H1 (cell line): ENCODE measurements around the gene ACAP2. TPM values are rescaled to one million over a fixed set of nuclear protein-coding genes. Genes with fewer than 3 reads are reported as not detected.
A peak's percentile ranks its signal among the peaks of the same experiment; 100 is the strongest.

Experiments
- CTCF ChIA-PET: fragments of 300-600 bp; sonication (Branson Sonifier 250); formaldehyde crosslinking; loops from one replicate; lab custom pipeline; 2021; ENCODE audit not compliant: partially characterized antibody; lab: Charles Lee
- POLR2A ChIA-PET: fragments of 300-600 bp; sonication (Branson Sonifier 250); formaldehyde crosslinking; loops from one replicate; lab custom pipeline; 2021; ENCODE audit warnings: inconsistent platforms; ENCODE audit not compliant: partially characterized antibody; lab: Charles Lee
- DNase-seq, 2 experiments: peaks; one replicate each; pipeline versions ENCODE4 v3.0.0 to v3.0.0-alpha.2; 2010 to 2022; ENCODE audit warnings: low spot score in 2 of 2, low read depth in 1 of 2, mixed read lengths in 1 of 2
- FAIRE-seq: peaks from 2 replicates; lab custom pipeline; 2011; peaks lifted over from hg19 to GRCh38; lab: Jason Lieb, UNC
- H2AFZ ChIP-seq: 2 replicates; pipeline ENCODE4 v1.8.1; 2012; ENCODE audit warnings: low read length, inconsistent platforms
- H2AK5ac ChIP-seq: 2 replicates; pipeline ENCODE4 v1.6.1; 2013; ENCODE audit warnings: low read depth, low read length
- H2BK120ac ChIP-seq: replicated peaks from 2 replicates; pipeline ENCODE3; 2013; ENCODE audit warnings: low read depth, low read length, inconsistent platforms
- H2BK12ac ChIP-seq: 2 replicates; pipeline ENCODE4 v1.6.1; 2013; ENCODE audit warnings: low read depth, low read length
- H2BK15ac ChIP-seq: 2 replicates; pipeline ENCODE4 v1.6.1; 2013; ENCODE audit warnings: low read length
- H2BK20ac ChIP-seq: 2 replicates; pipeline ENCODE4 v1.6.1; 2013; ENCODE audit warnings: low read length
- H2BK5ac ChIP-seq: 2 replicates; pipeline ENCODE4 v1.6.1; 2013; ENCODE audit warnings: low read depth, low read length
- H3K14ac ChIP-seq: 2 replicates; pipeline ENCODE4 v1.6.1; 2013; ENCODE audit warnings: inconsistent platforms; ENCODE audit not compliant: insufficient read length
- H3K18ac ChIP-seq: 2 replicates; pipeline ENCODE4 v1.6.1; 2013; ENCODE audit warnings: low read length; ENCODE audit errors: extremely low read depth
- H3K23ac ChIP-seq: 2 replicates; pipeline ENCODE4 v1.6.1; 2013; ENCODE audit warnings: inconsistent platforms; ENCODE audit not compliant: insufficient read length
- H3K23me2 ChIP-seq: 2 replicates; pipeline ENCODE4 v1.6.1; 2013; ENCODE audit warnings: low read depth, low read length
- H3K27ac ChIP-seq: 2 replicates; pipeline ENCODE4 v1.6.1; 2011; ENCODE audit warnings: low read depth, low read length, inconsistent platforms
- H3K27me3 ChIP-seq, 4 experiments: replicated peaks in 1 of 4; 1 replicate in 1 of 4; 2 replicates in 3 of 4; pipeline versions ENCODE4 v1.6.1 to v1.8.1; 2011 to 2013; ENCODE audit warnings: low read length in 3 of 4, mild to moderate bottlenecking in 3 of 4, inconsistent platforms in 2 of 4, mixed read lengths in 2 of 4, moderate library complexity in 1 of 4; ENCODE audit not compliant: control insufficient read depth in 3 of 4, insufficient read depth in 3 of 4; ENCODE audit errors: extremely low read depth in 1 of 4
- H3K36me3 ChIP-seq, 4 experiments: 2 replicates each; pipeline versions ENCODE4 v1.6.1 to v1.8.1; 2011 to 2013; ENCODE audit warnings: mild to moderate bottlenecking in 4 of 4, low read length in 3 of 4, moderate library complexity in 2 of 4, control low read depth in 1 of 4, inconsistent platforms in 1 of 4; ENCODE audit not compliant: insufficient read depth in 4 of 4, control insufficient read depth in 2 of 4
- H3K4ac ChIP-seq: replicated peaks from 2 replicates; pipeline ENCODE3; 2013; ENCODE audit warnings: low read length, low read depth, mixed read lengths, inconsistent platforms; ENCODE audit not compliant: insufficient read length
- H3K4me1 ChIP-seq, 4 experiments: replicated peaks in 1 of 4; 1 replicate in 1 of 4; 2 replicates in 3 of 4; pipeline versions ENCODE4 v1.6.1 to v1.8.1; 2011 to 2013; ENCODE audit warnings: low read length in 3 of 4, inconsistent platforms in 2 of 4, mixed read lengths in 1 of 4; ENCODE audit not compliant: insufficient read depth in 4 of 4, control insufficient read depth in 3 of 4
- H3K4me2 ChIP-seq, 2 experiments: 2 replicates each; pipeline versions ENCODE4 v1.6.1 to v1.8.1; 2011 to 2013; ENCODE audit warnings: low read depth in 2 of 2, low read length in 2 of 2, control low read depth in 1 of 2, inconsistent platforms in 1 of 2, mild to moderate bottlenecking in 1 of 2; ENCODE audit not compliant: insufficient read depth in 1 of 2
- H3K4me3 ChIP-seq, 4 experiments: fragments of 200-600, 300-600 bp in 1 of 4; sonication (generic), shearing (Covaris generic), sonication (Bioruptor Twin) in 1 of 4; 2 replicates each; pipeline versions ENCODE4 v1.5.1 to v1.8.1; 2011 to 2016; ENCODE audit warnings: low read length in 4 of 4, low read depth in 3 of 4, control low read depth in 2 of 4, inconsistent platforms in 2 of 4, mild to moderate bottlenecking in 2 of 4, mixed read lengths in 1 of 4, moderate library complexity in 1 of 4; ENCODE audit not compliant: insufficient read depth in 2 of 4; ENCODE audit errors: extremely low read depth in 1 of 4
- H3K56ac ChIP-seq: replicated peaks from 2 replicates; pipeline ENCODE3; 2013; ENCODE audit warnings: low read depth, mild to moderate bottlenecking, mixed read lengths, low read length, inconsistent platforms; ENCODE audit not compliant: insufficient read length
- H3K79me1 ChIP-seq: 2 replicates; pipeline ENCODE4 v1.6.1; 2013; ENCODE audit warnings: low read depth, low read length, control low read depth
- H3K79me2 ChIP-seq, 2 experiments: 2 replicates each; pipeline versions ENCODE4 v1.6.1 to v1.8.1; 2012 to 2013; ENCODE audit warnings: low read length in 2 of 2, mild to moderate bottlenecking in 2 of 2, inconsistent platforms in 1 of 2; ENCODE audit not compliant: insufficient read depth in 2 of 2, control insufficient read depth in 1 of 2
- H3K9ac ChIP-seq, 4 experiments: replicated peaks in 1 of 4; 1 replicate in 1 of 4; 2 replicates in 3 of 4; pipeline versions ENCODE4 v1.6.1 to v1.8.1; 2011 to 2013; ENCODE audit warnings: low read depth in 3 of 4, low read length in 3 of 4, control low read depth in 2 of 4, mild to moderate bottlenecking in 2 of 4, moderate library complexity in 2 of 4, inconsistent platforms in 1 of 4; ENCODE audit errors: extremely low read depth in 1 of 4
- H3K9me3 ChIP-seq, 2 experiments: 2 replicates each; pipeline versions ENCODE4 v1.6.1 to v1.8.1; 2012 to 2013; ENCODE audit warnings: mild to moderate bottlenecking in 2 of 2, moderate library complexity in 2 of 2, control low read depth in 1 of 2, inconsistent platforms in 1 of 2, low read depth in 1 of 2, low read length in 1 of 2, mixed read lengths in 1 of 2; ENCODE audit not compliant: insufficient read depth in 2 of 2
- H4K20me1 ChIP-seq, 2 experiments: replicated peaks in 1 of 2; 2 replicates each; pipeline versions ENCODE3 to v1.8.1; 2011 to 2013; ENCODE audit warnings: inconsistent platforms in 2 of 2, low read length in 2 of 2, mild to moderate bottlenecking in 1 of 2; ENCODE audit not compliant: insufficient read depth in 2 of 2, control insufficient read depth in 1 of 2
- H4K5ac ChIP-seq: 2 replicates; pipeline ENCODE4 v1.6.1; 2013; ENCODE audit warnings: low read length, low read depth, mixed read lengths, inconsistent platforms; ENCODE audit not compliant: insufficient read length
- H4K8ac ChIP-seq: 2 replicates; pipeline ENCODE4 v1.8.0; 2013; ENCODE audit warnings: mild to moderate bottlenecking, moderate library complexity, low read length, inconsistent platforms; ENCODE audit not compliant: insufficient read depth; ENCODE audit errors: extremely low read depth
- H4K91ac ChIP-seq: replicated peaks from 2 replicates; pipeline ENCODE3; 2013; ENCODE audit warnings: low read length, mixed read lengths, inconsistent platforms; ENCODE audit not compliant: insufficient read length
- ASH2L ChIP-seq: fragments of 200-600, 300-600 bp; sonication (generic); IDR thresholded peaks from one replicate; pipeline ENCODE4 v1.7.1; 2017; ENCODE audit warnings: low read length
- CBX5 ChIP-seq: fragments of 300-800, 300-1000 bp; sonication (generic); IDR thresholded peaks from 2 replicates; pipeline ENCODE4 v1.7.1; 2016; ENCODE audit warnings: antibody characterized with exemption, low read length, low read depth
- EZH2 ChIP-seq: fragments of 200-600 bp; sonication (generic); IDR thresholded peaks from 2 replicates; pipeline ENCODE4 v1.7.1; 2012; ENCODE audit warnings: low read depth, mild to moderate bottlenecking, moderate library complexity, low read length, inconsistent platforms; ENCODE audit not compliant: severe bottlenecking
- MAFK ChIP-seq: IDR thresholded peaks from 2 replicates; pipeline ENCODE4 v1.6.1; 2012; ENCODE audit warnings: low read depth, mild to moderate bottlenecking, improper control_type of control experiment, low read length
- NANOG ChIP-seq: IDR thresholded peaks from 2 replicates; pipeline ENCODE4 v1.6.1; 2011; ENCODE audit warnings: low read length, low read depth, mild to moderate bottlenecking, inconsistent platforms; ENCODE audit not compliant: insufficient read depth, poor library complexity, severe bottlenecking
- PHF8 ChIP-seq: fragments of 200-600 bp; sonication (generic); conservative IDR thresholded peaks from 2 replicates; pipeline ENCODE4 v1.7.1; 2012; ENCODE audit warnings: low read depth, mild to moderate bottlenecking, inconsistent platforms, low read length, moderate library complexity
- POLR2AphosphoS5 ChIP-seq: IDR thresholded peaks from 2 replicates; pipeline ENCODE4 v1.6.1; 2011; ENCODE audit warnings: low read depth, low read length
- SP2 ChIP-seq: IDR thresholded peaks from 2 replicates; pipeline ENCODE4 v1.6.1; 2012; ENCODE audit warnings: mild to moderate bottlenecking, low read length, inconsistent platforms
- SP4 ChIP-seq: IDR thresholded peaks from 2 replicates; pipeline ENCODE4 v1.6.1; 2012; ENCODE audit warnings: low read length, inconsistent platforms
- TBP ChIP-seq: IDR thresholded peaks from 2 replicates; pipeline ENCODE4 v1.6.1; 2011; ENCODE audit warnings: low read depth, low read length, improper control_type of control experiment
- WGBS, 2 experiments: shearing (Covaris generic) in 1 of 2; methylation state at CpG; one replicate each; pipeline versions ENCODE4 v1.1.6 to v1.1.7; 2013 to 2015; ENCODE audit warnings: low lambda C conversion rate in 2 of 2, mixed read lengths in 2 of 2, inconsistent platforms in 1 of 2, low coverage in 1 of 2, missing lambda C conversion rate in 1 of 2; ENCODE audit not compliant: insufficient replicate concordance in 2 of 2, insufficient coverage in 1 of 2, insufficient read length in 1 of 2; ENCODE audit errors: extremely low coverage in 1 of 2, missing lambda C conversion rate in 1 of 2; 5-methylcytosine and 5-hydroxymethylcytosine counted together
- polyA plus RNA-seq, 7 experiments: library from polyadenylated mRNA; depleted of rRNA in 3 of 7; stranded (reverse) in 5 of 7; unstranded in 2 of 7; fragments of >200 nt in 5 of 7; fragments of 200-250 nt in 2 of 7; gene quantifications; 1 replicate in 5 of 7; 2 replicates in 1 of 7; 4 replicates in 1 of 7; pipeline versions ENCODE4 v1.2.1 to v1.2.3, GENCODE V29; 2011 to 2013; ENCODE audit warnings: missing spikeins in 2 of 7, mixed read lengths in 2 of 7
- total RNA-seq: library from RNA; stranded (reverse); fragmentation: NEBNext Ultra II Directional; extraction: Animal tissue kit (Norgen Biotek cat#: 25700); gene quantifications from 2 replicates; pipeline ENCODE4 v1.2.1, GENCODE V29; 2021
- TF ChIP-seq, protein P1 (sequence below): IDR thresholded peaks from 2 replicates; pipeline ENCODE4 v1.6.1; 2011; ENCODE audit warnings: low read depth, mild to moderate bottlenecking, low read length; ENCODE audit not compliant: insufficient read depth

ACAP2 gene
- total and polyA plus RNA-seq, 2 of the 8 experiments (the other 6 are each of a cell fraction or from before 2014, with no cell fraction given): 7.7 to 37.3 TPM

- no peaks in the 10 kb centered on the region for H3K27me3 ChIP-seq
- no peak overlapping the region for H4K5ac ChIP-seq
- peaks cover 3% of the 10 kb centered on the region; the same call in 1 of the 2 replicates for H3K23me2 ChIP-seq
- no peaks in the 10 kb centered on the region for H3K36me3 ChIP-seq
- H2BK5ac ChIP-seq: peak overlapping the region; percentile 75
- POLR2A ChIA-PET: interaction anchor here (0.6 to 1.5 kb wide), 3 partner anchors 30 to 42 kb away, joined by 3 to 4 read pairs (median 4); no protein-coding TSS in a partner anchor
- H2BK15ac ChIP-seq: peak overlapping the region; percentile 81
- FAIRE-seq (no peak), DNase-seq (peak in 1 of 2 experiments; percentile 48)
- peaks cover 0 to 92% of the 10 kb centered on the region in 2 experiments; a peak in 3 of 4 replicates for H3K79me2 ChIP-seq
- peaks cover 33% of the 10 kb centered on the region for H3K79me1 ChIP-seq
- H3K18ac ChIP-seq: no peak overlapping the region; the same call in 1 of the 2 replicates
- peak overlapping the region; percentile 86 for H4K91ac ChIP-seq
- no peak overlapping the region for H3K56ac ChIP-seq
- no peak overlapping the region for H2AFZ ChIP-seq
- H4K20me1 ChIP-seq: peaks cover 11 to 22% of the 10 kb centered on the region in 2 experiments
- no peaks in the 10 kb centered on the region; a peak in 1 of 4 replicates for H3K9me3 ChIP-seq
- H2BK12ac ChIP-seq: 0 out of 2 replicates have a peak overlapping the region, but pooled peaks have one; percentile 68
- H3K4me3 ChIP-seq: no peak overlapping the region
- peak overlapping the region; percentile 62 for H4K8ac ChIP-seq
- H3K9ac ChIP-seq: no peak overlapping the region
- H3K23ac ChIP-seq: no peak overlapping the region
- H2AK5ac ChIP-seq: peak overlapping the region; percentile 93; the same call in 1 of the 2 replicates
- H3K4me2 ChIP-seq: no peak overlapping the region
- H2BK20ac ChIP-seq: peak overlapping the region; percentile 90; the same call in 1 of the 2 replicates
- 85% methylated on average over 16 of the region's 16 CpGs; no CpG with 5 or more reads in 1 of the 2 experiments for WGBS, 2 experiments
- peaks cover 7 to 47% (median 33%) of the 10 kb centered on the region in 4 experiments for H3K4me1 ChIP-seq
- CTCF ChIA-PET: interaction anchor here (1.0 to 3.3 kb wide), 10 partner anchors 13 to 582 kb away, joined by 3 to 13 read pairs (median 4); partner anchors contain the start of genes LSG1 and XXYLT1
- H3K4ac ChIP-seq: peak overlapping the region; percentile 65
- H3K14ac ChIP-seq: no peak overlapping the region
- H2BK120ac ChIP-seq: no peak overlapping the region
- H3K27ac ChIP-seq: no peak overlapping the region; the same call in 1 of the 2 replicates
- no peak for TF ChIP-seq ASH2L
- TF ChIP-seq MAFK: no peak
- no peak for TF ChIP-seq TBP
- TF ChIP-seq EZH2: no peak
- TF ChIP-seq CBX5: no peak
- no peak for TF ChIP-seq PHF8
- TF ChIP-seq NANOG: no peak
- no peak for TF ChIP-seq SP2
- TF ChIP-seq SP4: no peak
- TF ChIP-seq POLR2AphosphoS5: no peak
- TF ChIP-seq, protein P1, sequence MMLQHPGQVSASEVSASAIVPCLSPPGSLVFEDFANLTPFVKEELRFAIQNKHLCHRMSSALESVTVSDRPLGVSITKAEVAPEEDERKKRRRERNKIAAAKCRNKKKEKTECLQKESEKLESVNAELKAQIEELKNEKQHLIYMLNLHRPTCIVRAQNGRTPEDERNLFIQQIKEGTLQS: no peak
Observed at GRCh38 chr3:195254454-195255175, 188.2 kb downstream of the ACAP2 start.
